RWPE2 (cell line): ENCODE measurements around the gene LIFR.

Experiments used
- ATAC-seq: fragments of 200-7000 bp; cut with Tn5 transposase; 3 replicates; pipeline ENCODE4 v1.9.1; 2021; ENCODE audit warnings: low read depth
- DNase-seq: peaks from one replicate; pipeline ENCODE4 v3.0.0-alpha.2; 2020; ENCODE audit warnings: low spot score
- H3K27ac ChIP-seq: fragments of 450-650 bp; 2 replicates; pipeline ENCODE4 v1.5.1; 2017; ENCODE audit warnings: mild to moderate bottlenecking; ENCODE audit not compliant: poor library complexity, severe bottlenecking
- H3K27me3 ChIP-seq: fragments of 250-450 bp; sonication (Bioruptor Pico); 2 replicates; pipeline ENCODE4 v1.5.1; 2021; ENCODE audit warnings: mild to moderate bottlenecking, moderate library complexity; ENCODE audit not compliant: insufficient read depth, poor library complexity, severe bottlenecking
- H3K36me3 ChIP-seq: fragments of 250-450 bp; sonication (Bioruptor Pico); 2 replicates; pipeline ENCODE4 v1.5.1; 2020; ENCODE audit warnings: low read depth, mild to moderate bottlenecking, moderate library complexity
- H3K4me1 ChIP-seq: fragments of 250-450 bp; sonication (Bioruptor Pico); 2 replicates; pipeline ENCODE4 v1.5.1; 2021; ENCODE audit warnings: mild to moderate bottlenecking, moderate library complexity; ENCODE audit not compliant: insufficient read depth, poor library complexity, severe bottlenecking
- H3K4me3 ChIP-seq: fragments of 250-450 bp; sonication (Bioruptor Pico); 2 replicates; pipeline ENCODE4 v1.5.1; 2021; ENCODE audit warnings: mild to moderate bottlenecking, moderate library complexity; ENCODE audit not compliant: severe bottlenecking
- H3K9me3 ChIP-seq: fragments of 250-450 bp; sonication (Bioruptor Pico); 2 replicates; pipeline ENCODE4 v1.5.1; 2021; ENCODE audit warnings: mild to moderate bottlenecking, moderate library complexity; ENCODE audit not compliant: severe bottlenecking
- TF ChIP-seq, protein P1 (sequence below): fragments of 450-650 bp; IDR thresholded peaks from one replicate; pipeline ENCODE4 v1.5.1; 2017; ENCODE audit warnings: mild to moderate bottlenecking, moderate library complexity; ENCODE audit not compliant: poor library complexity, severe bottlenecking

The LIFR gene

DNA sequence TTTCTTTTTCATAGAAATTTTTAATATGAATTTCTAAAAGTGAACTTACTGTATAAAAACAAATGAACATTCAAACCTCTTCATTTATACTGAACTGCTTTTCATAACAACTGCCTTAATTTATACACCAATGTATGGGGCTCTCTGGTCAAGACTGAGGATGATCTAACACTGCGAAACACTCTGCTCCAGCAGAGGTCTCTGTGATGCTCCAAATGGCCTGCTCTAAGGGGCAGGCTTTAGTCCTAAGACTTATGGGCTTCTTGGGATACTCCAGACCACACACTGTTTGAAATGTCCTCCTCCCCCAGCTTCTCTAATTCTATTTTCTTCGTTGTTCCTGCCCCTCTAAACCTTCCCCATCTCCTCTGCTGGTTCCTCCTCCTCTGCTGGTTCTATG lies 58.5 kb downstream of the LIFR start:
- TF ChIP-seq, protein P1, sequence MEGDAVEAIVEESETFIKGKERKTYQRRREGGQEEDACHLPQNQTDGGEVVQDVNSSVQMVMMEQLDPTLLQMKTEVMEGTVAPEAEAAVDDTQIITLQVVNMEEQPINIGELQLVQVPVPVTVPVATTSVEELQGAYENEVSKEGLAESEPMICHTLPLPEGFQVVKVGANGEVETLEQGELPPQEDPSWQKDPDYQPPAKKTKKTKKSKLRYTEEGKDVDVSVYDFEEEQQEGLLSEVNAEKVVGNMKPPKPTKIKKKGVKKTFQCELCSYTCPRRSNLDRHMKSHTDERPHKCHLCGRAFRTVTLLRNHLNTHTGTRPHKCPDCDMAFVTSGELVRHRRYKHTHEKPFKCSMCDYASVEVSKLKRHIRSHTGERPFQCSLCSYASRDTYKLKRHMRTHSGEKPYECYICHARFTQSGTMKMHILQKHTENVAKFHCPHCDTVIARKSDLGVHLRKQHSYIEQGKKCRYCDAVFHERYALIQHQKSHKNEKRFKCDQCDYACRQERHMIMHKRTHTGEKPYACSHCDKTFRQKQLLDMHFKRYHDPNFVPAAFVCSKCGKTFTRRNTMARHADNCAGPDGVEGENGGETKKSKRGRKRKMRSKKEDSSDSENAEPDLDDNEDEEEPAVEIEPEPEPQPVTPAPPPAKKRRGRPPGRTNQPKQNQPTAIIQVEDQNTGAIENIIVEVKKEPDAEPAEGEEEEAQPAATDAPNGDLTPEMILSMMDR: peak; percentile 26
- no peak overlapping the region for H3K27ac ChIP-seq
- ATAC-seq (peak; percentile 63), DNase-seq (no peak)
- H3K4me1 ChIP-seq: no peaks in the 10 kb centered on the region
- no peaks in the 10 kb centered on the region for H3K9me3 ChIP-seq
- H3K4me3 ChIP-seq: no peak overlapping the region
- no peaks in the 10 kb centered on the region for H3K27me3 ChIP-seq
- no peaks in the 10 kb centered on the region for H3K36me3 ChIP-seq

DNA sequence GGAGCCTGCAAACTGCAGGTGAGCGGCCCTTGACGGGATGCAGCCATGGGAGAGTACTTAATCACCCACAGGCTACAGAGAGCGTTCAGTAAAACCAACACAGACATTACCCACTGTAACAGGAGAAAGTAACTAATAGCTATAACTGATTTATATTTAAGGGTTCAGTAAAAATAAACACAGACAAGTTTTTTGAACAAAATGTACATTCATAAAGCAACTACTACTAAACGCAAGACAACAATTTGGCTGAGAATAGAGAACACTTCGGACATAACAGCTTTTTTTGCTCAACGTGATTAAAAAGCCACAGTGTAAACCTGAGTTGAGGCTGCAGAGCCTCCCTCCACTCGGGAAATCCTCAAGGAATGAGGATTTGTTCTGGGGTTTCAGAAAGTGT lies 61.7 kb downstream of the LIFR start:
- DNase-seq (no peak), ATAC-seq (no peak)
- no peaks in the 10 kb centered on the region for H3K27me3 ChIP-seq
- no peak overlapping the region for H3K27ac ChIP-seq
- H3K36me3 ChIP-seq: no peaks in the 10 kb centered on the region
- no peaks in the 10 kb centered on the region for H3K9me3 ChIP-seq
- H3K4me1 ChIP-seq: no peaks in the 10 kb centered on the region
- H3K4me3 ChIP-seq: no peak overlapping the region
- TF ChIP-seq, protein P1: no peak

DNA sequence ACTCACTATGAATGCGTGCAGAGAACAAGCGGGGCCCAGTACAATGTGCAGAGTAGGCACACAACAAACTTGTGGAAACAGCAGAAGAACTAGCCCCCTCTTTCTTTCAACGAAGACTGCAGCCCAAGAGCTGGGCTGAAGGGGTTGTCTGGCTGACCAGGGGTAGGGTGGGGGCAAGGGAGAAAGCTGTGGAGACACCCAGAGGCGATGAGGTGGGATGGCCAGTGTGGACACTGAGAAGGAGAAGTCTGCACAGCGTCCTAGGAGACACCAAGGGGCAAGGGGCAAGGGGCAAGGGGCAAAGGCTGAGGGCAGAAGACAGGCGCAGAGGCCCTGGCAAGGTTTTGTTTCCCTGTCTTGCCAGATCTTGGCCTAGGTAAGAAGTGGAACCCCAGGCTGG lies 62.3 kb downstream of the LIFR start:
- ATAC-seq: no peak
- Histone ChIP-seq H3K27me3 (no peaks in the 10 kb centered on the region), H3K4me1 (no peaks in the 10 kb centered on the region), H3K36me3 (no peaks in the 10 kb centered on the region), H3K9me3 (no peaks in the 10 kb centered on the region), H3K4me3 (no peak overlapping the region), H3K27ac (no peak overlapping the region)
- no peak for DNase-seq
- TF ChIP-seq, protein P1: no peak

DNA sequence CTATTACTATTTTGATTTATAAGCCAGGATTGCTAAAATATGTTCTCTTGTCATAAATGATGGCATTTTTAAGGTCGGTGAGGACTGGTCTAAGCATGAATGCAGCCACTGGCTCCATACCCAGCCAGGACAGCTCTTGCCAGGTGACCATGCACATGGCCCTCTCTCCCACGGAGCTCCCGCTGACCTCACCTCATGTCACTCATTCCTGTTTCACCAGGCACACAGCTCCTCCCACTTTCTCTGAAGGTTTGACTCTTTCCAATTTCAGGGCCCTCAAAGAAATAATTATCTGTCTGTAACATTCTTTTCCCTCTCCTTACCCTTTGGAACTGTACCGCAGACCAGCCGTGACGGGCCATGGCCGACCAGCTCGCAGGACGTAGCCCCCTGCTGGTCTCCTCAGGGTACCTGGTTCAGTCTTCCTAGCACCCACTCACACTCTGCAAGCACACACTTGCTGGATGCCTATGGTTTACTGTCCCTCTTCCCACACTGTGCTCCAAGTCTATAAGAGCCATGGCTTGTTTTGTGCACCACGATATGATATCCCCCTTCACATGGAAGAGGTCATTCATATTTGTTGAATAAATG lies 72.5 kb downstream of the LIFR start:
- ATAC-seq: no peak
- H3K4me1 ChIP-seq: no peaks in the 10 kb centered on the region
- H3K4me3 ChIP-seq: no peak overlapping the region
- no peak overlapping the region for H3K27ac ChIP-seq
- H3K9me3 ChIP-seq: no peaks in the 10 kb centered on the region
- no peaks in the 10 kb centered on the region for H3K27me3 ChIP-seq
- TF ChIP-seq, protein P1: no peak
- H3K36me3 ChIP-seq: no peaks in the 10 kb centered on the region
- no peak for DNase-seq

DNA sequence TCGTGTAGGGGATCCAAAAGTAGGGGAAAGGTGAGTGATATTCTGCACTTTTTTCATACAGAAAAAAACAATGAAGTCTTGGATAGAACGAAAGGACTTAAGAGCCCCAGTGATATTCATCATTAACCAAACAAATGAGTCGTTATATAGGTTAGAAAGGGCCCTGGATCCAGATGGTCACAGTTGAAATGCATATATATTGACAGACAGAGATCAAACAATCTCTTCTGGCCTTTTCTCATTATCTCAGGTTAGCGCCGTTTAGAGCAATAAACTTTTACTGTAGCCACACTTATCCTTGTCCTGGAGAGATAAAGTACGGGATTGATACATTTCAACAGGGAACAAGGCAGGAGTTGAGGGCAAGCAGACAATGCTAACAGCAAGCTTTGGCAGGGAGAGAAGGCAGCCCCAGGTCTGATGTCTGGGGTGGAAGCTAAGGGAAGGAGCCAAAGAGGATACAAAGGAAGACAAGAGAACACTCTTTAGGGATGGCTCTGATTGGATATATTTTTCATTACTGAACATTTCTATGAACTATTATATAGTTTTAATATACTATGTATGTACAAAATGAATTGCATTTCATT lies 77.0 kb downstream of the LIFR start:
- ATAC-seq (peak; percentile 23; the same call in 1 of the 3 replicates), DNase-seq (no peak)
- TF ChIP-seq, protein P1: no peak
- Histone ChIP-seq H3K27ac (no peak overlapping the region), H3K4me1 (peaks cover 3% of the 10 kb centered on the region), H3K36me3 (no peaks in the 10 kb centered on the region), H3K4me3 (no peak overlapping the region), H3K9me3 (no peaks in the 10 kb centered on the region), H3K27me3 (no peaks in the 10 kb centered on the region)
